HG02870 (cell line): ENCODE data around the gene FGFR3.

Experiments
- ATAC-seq: cut with Tn5 transposase; IDR thresholded peaks from one replicate; pipeline ENCODE4 v1.9.1; 2021; ENCODE audit warnings: mild to moderate bottlenecking, moderate library complexity; ENCODE audit not compliant: unreplicated experiment

Gene FGFR3

GRCh38 chr4:1801286-1801958 lies 8.3 kb downstream of the FGFR3 start:
- no peak for ATAC-seq

GRCh38 chr4:1802151-1802715 lies 9.1 kb downstream of the FGFR3 start:
- no peak for ATAC-seq

- no peak for ATAC-seq
Observed at GRCh38 chr4:1802720-1803522, 9.8 kb downstream of the FGFR3 start.

GRCh38 chr4:1803523-1804423 lies 10.7 kb downstream of the FGFR3 start:
- no peak for ATAC-seq

GRCh38 chr4:1804638-1805492 lies 11.8 kb downstream of the FGFR3 start:
- no peak for ATAC-seq

GRCh38 chr4:1805493-1806222 lies 12.6 kb downstream of the FGFR3 start:
- no peak for ATAC-seq

- no peak for ATAC-seq
Observed at GRCh38 chr4:1806223-1806564, 13.1 kb downstream of the FGFR3 start.

- ATAC-seq, result no peak
Observed at GRCh38 chr4:1806596-1807331, 13.7 kb downstream of the FGFR3 start.

- no peak for ATAC-seq
Observed at GRCh38 chr4:1807332-1807777, 14.3 kb downstream of the FGFR3 start.

GRCh38 chr4:1808396-1808795 lies 15.3 kb downstream of the FGFR3 start:
- ATAC-seq, result no peak

- ATAC-seq, result no peak
Observed at GRCh38 chr4:1808851-1809753, 16.0 kb downstream of the FGFR3 start.

- ATAC-seq, result no peak
Observed at GRCh38 chr4:1809754-1810502, 16.8 kb downstream of the FGFR3 start.

- ATAC-seq, result no peak
Observed at GRCh38 chr4:1810765-1811164, 17.7 kb downstream of the FGFR3 start.

GRCh38 chr4:1812720-1813119 lies 19.6 kb downstream of the FGFR3 start:
- ATAC-seq, result no peak

GRCh38 chr4:1813231-1813630 lies 20.1 kb downstream of the FGFR3 start:
- no peak for ATAC-seq

- ATAC-seq, result no peak
Observed at GRCh38 chr4:1813915-1814314, 20.8 kb downstream of the FGFR3 start.

- ATAC-seq, result no peak
Observed at GRCh38 chr4:1814453-1814852, 21.4 kb downstream of the FGFR3 start.
